KMS-11 (cell line): ENCODE measurements around the gene CDC42EP1.
"Not testable (repeated sequence)": the region's sequence is repeated elsewhere in the genome, so short reads cannot be mapped to it uniquely, and the experiment has no call there.

ENCODE experiments used
- H2AFZ ChIP-seq: fragments of 200-600 bp; sonication (generic); 2 replicates; pipeline ENCODE4 v1.6.1; 2016; ENCODE audit warnings: antibody characterized with exemption, mixed run types, low read depth
- H3K27ac ChIP-seq: fragments of 200-600 bp; sonication (generic); 2 replicates; pipeline ENCODE4 v1.6.1; 2016; ENCODE audit warnings: mild to moderate bottlenecking, mixed run types
- H3K27me3 ChIP-seq: fragments of 200-600 bp; sonication (generic); 2 replicates; pipeline ENCODE4 v1.6.1; 2017; ENCODE audit warnings: mild to moderate bottlenecking, low read depth, mixed run types, moderate library complexity; ENCODE audit not compliant: insufficient read depth
- H3K36me3 ChIP-seq: fragments of 200-600 bp; sonication (generic); 2 replicates; pipeline ENCODE4 v1.6.1; 2017; ENCODE audit warnings: mild to moderate bottlenecking, mixed run types; ENCODE audit not compliant: insufficient read depth
- H3K4me1 ChIP-seq: fragments of 200-600 bp; sonication (generic); 2 replicates; pipeline ENCODE4 v1.6.1; 2016; ENCODE audit warnings: mild to moderate bottlenecking, low read depth, mixed run types; ENCODE audit not compliant: poor library complexity, severe bottlenecking
- H3K4me2 ChIP-seq: fragments of 200-600 bp; sonication (generic); 2 replicates; pipeline ENCODE4 v1.7.0; 2016; ENCODE audit warnings: mild to moderate bottlenecking, mixed run types
- H3K4me3 ChIP-seq: fragments of 200-600 bp; sonication (generic); IDR thresholded peaks from 2 replicates; pipeline ENCODE4 v1.6.1; 2017; ENCODE audit warnings: low read depth, low read length, mixed read lengths; ENCODE audit not compliant: insufficient read depth
- H3K79me2 ChIP-seq: fragments of 200-600 bp; sonication (generic); 2 replicates; pipeline ENCODE4 v1.6.1; 2016; ENCODE audit warnings: low read depth, mixed run types; ENCODE audit not compliant: insufficient read depth
- H3K9ac ChIP-seq: fragments of 200-600 bp; sonication (generic); 2 replicates; pipeline ENCODE4 v1.6.1; 2016; ENCODE audit warnings: mild to moderate bottlenecking, mixed run types
- H4K20me1 ChIP-seq: fragments of 200-600 bp; sonication (generic); 2 replicates; pipeline ENCODE4 v1.6.1; 2016; ENCODE audit warnings: mild to moderate bottlenecking, mixed run types; ENCODE audit not compliant: insufficient read depth
- CTCF ChIP-seq: fragments of 200-600 bp; sonication (generic); conservative IDR thresholded peaks from 2 replicates; pipeline ENCODE4 v1.6.1; 2017; ENCODE audit warnings: low read depth, mild to moderate bottlenecking, antibody characterized with exemption, low read length, moderate library complexity, mixed read lengths

CDC42EP1 gene

GRCh38 chr22:37547251-37547741 lies 13.0 kb upstream of the CDC42EP1 start:
- peaks cover 13% of the 10 kb centered on the region; the same call in 1 of the 2 replicates for H3K27me3 ChIP-seq
- no peak overlapping the region for H2AFZ ChIP-seq
- H3K4me3 ChIP-seq: no peak overlapping the region
- H3K79me2 ChIP-seq: no peaks in the 10 kb centered on the region
- no peak overlapping the region for H3K4me2 ChIP-seq
- no peak overlapping the region for H3K27ac ChIP-seq
- no peak for TF ChIP-seq CTCF
- no peaks in the 10 kb centered on the region for H3K36me3 ChIP-seq
- H4K20me1 ChIP-seq: no peaks in the 10 kb centered on the region
- H3K9ac ChIP-seq: no peak overlapping the region
- H3K4me1 ChIP-seq: peaks cover 24% of the 10 kb centered on the region

GRCh38 chr22:37549704-37550059 lies 10.6 kb upstream of the CDC42EP1 start:
- H3K9ac ChIP-seq: no peak overlapping the region
- TF ChIP-seq CTCF: no peak
- H3K27ac ChIP-seq: no peak overlapping the region
- peaks cover 17% of the 10 kb centered on the region for H3K4me1 ChIP-seq
- no peak overlapping the region for H2AFZ ChIP-seq
- no peaks in the 10 kb centered on the region for H3K79me2 ChIP-seq
- H3K4me2 ChIP-seq: no peak overlapping the region
- H4K20me1 ChIP-seq: no peaks in the 10 kb centered on the region
- H3K4me3 ChIP-seq: no peak overlapping the region
- H3K36me3 ChIP-seq: no peaks in the 10 kb centered on the region
- H3K27me3 ChIP-seq: peaks cover 27% of the 10 kb centered on the region; the same call in 1 of the 2 replicates

GRCh38 chr22:37550921-37551320 lies 9.4 kb upstream of the CDC42EP1 start:
- H3K27me3 ChIP-seq: peaks cover 39% of the 10 kb centered on the region; the same call in 1 of the 2 replicates
- H3K36me3 ChIP-seq, H3K27ac ChIP-seq, H4K20me1 ChIP-seq, H3K79me2 ChIP-seq, H3K9ac ChIP-seq, H2AFZ ChIP-seq, H3K4me2 ChIP-seq, H3K4me3 ChIP-seq: not testable (repeated sequence)
- peaks cover 14% of the 10 kb centered on the region for H3K4me1 ChIP-seq

GRCh38 chr22:37551981-37552380 lies 8.3 kb upstream of the CDC42EP1 start:
- Histone ChIP-seq H3K4me1 (peaks cover 14% of the 10 kb centered on the region), H3K27me3 (peaks cover 48% of the 10 kb centered on the region; the same call in 1 of the 2 replicates), H2AFZ (no peak overlapping the region), H3K36me3 (no peaks in the 10 kb centered on the region), H3K4me3 (no peak overlapping the region), H3K79me2 (no peaks in the 10 kb centered on the region), H3K9ac (no peak overlapping the region), H3K27ac (no peak overlapping the region), H3K4me2 (no peak overlapping the region), H4K20me1 (no peaks in the 10 kb centered on the region)
- no peak for TF ChIP-seq CTCF

- H2AFZ ChIP-seq: no peak overlapping the region
- no peak for TF ChIP-seq CTCF
- peaks cover 54% of the 10 kb centered on the region; the same call in 1 of the 2 replicates for H3K27me3 ChIP-seq
- no peak overlapping the region for H3K27ac ChIP-seq
- no peaks in the 10 kb centered on the region for H3K79me2 ChIP-seq
- no peak overlapping the region for H3K4me2 ChIP-seq
- no peaks in the 10 kb centered on the region for H4K20me1 ChIP-seq
- no peak overlapping the region for H3K9ac ChIP-seq
- peaks cover 14% of the 10 kb centered on the region for H3K4me1 ChIP-seq
- no peaks in the 10 kb centered on the region for H3K36me3 ChIP-seq
- H3K4me3 ChIP-seq: no peak overlapping the region
Observed at GRCh38 chr22:37552524-37553163, 7.6 kb upstream of the CDC42EP1 start.
